ENCODE results near the gene ZDHHC12. TPM values are rescaled to one million over a fixed set of nuclear protein-coding genes. Genes with fewer than 3 reads are reported as not detected.

ZDHHC12 gene
- total RNA-seq (2013; cell fraction: nucleolus; rRNA removed), result 20.0 and 21.5 TPM in 2 replicates
- total RNA-seq (2014; rRNA removed) (99.0 and 112 TPM in 2 replicates), total RNA-seq (2014; rRNA removed; fragmentation: Illumina TruSeq; extraction: Trizol) (20.5 and 24.8 TPM in 2 replicates), total RNA-seq (2021) (67.2 and 75.1 TPM in 2 replicates), polyA plus RNA-seq (2011; rRNA removed) (8.3 and 23.7 TPM in 2 replicates), polyA plus RNA-seq (2014; fragmentation: Illumina TruSeq; extraction: Trizol) (1.5 and 13.9 TPM in 2 replicates), polyA plus RNA-seq (2014; fragmentation: Nextera tagmentation; extraction: Ambion mirVana) (1 to 10 TPM in 1 of 2 experiments, under 1 TPM in 1; 0.95 to 9.9 TPM), polyA plus RNA-seq (2014; rRNA removed) (106 and 139 TPM in 2 replicates), polyA plus RNA-seq (2016; fragmentation: Nextera tagmentation; extraction: Ambion mirVana) (100 to 1,000 TPM; 129 to 146 TPM), polyA minus RNA-seq (2011; rRNA and poly(A)+ RNA removed) (16.3 and 32.5 TPM in 2 replicates), Bru-seq, nascent RNA (percentile 65 among the genes with signal in this experiment), BruChase-seq, experiment 1, labeled RNA remaining after a 6-hour chase (percentile 73 among the genes with signal in this experiment), BruChase-seq, experiment 2, labeled RNA remaining after a 2-hour chase (percentile 64 among the genes with signal in this experiment)
- polyA plus RNA-seq (2011; ENCODE audit: low read depth), result 21.7 TPM
- 46.4 and 86.3 TPM in 2 replicates for polyA plus RNA-seq (2011; cell fraction: cytosol; rRNA removed)
- 60.3 and 66.9 TPM in 2 replicates for polyA plus RNA-seq (2011; cell fraction: nucleus; rRNA removed)
- polyA plus RNA-seq (2012), result 57.0 and 66.6 TPM in 2 replicates
- 23.1 and 28.5 TPM in 2 replicates for polyA minus RNA-seq (2011; cell fraction: cytosol; rRNA and poly(A)+ RNA removed)
- 10.5 and 15.1 TPM in 2 replicates for polyA minus RNA-seq (2011; cell fraction: nucleus; rRNA and poly(A)+ RNA removed)
- long read RNA-seq, experiment 1, transcript ZDHHC12-201 (5 exons, 1,129 nt), result major isoform, 39 of 62 reads
- long read RNA-seq, experiment 1, partial matches to known transcripts, result 4 of 62 reads
- long read RNA-seq, experiment 1, other reads (novel, unspliced or antisense), result 18 of 62 reads
- long read RNA-seq, experiment 2, transcript ZDHHC12-201 (5 exons, 1,129 nt), result major isoform, 17 of 21 reads
- long read RNA-seq, experiment 2, partial matches to known transcripts, result 2 of 21 reads
- long read RNA-seq, experiment 2, other reads (novel, unspliced or antisense), result 2 of 21 reads

DNA sequence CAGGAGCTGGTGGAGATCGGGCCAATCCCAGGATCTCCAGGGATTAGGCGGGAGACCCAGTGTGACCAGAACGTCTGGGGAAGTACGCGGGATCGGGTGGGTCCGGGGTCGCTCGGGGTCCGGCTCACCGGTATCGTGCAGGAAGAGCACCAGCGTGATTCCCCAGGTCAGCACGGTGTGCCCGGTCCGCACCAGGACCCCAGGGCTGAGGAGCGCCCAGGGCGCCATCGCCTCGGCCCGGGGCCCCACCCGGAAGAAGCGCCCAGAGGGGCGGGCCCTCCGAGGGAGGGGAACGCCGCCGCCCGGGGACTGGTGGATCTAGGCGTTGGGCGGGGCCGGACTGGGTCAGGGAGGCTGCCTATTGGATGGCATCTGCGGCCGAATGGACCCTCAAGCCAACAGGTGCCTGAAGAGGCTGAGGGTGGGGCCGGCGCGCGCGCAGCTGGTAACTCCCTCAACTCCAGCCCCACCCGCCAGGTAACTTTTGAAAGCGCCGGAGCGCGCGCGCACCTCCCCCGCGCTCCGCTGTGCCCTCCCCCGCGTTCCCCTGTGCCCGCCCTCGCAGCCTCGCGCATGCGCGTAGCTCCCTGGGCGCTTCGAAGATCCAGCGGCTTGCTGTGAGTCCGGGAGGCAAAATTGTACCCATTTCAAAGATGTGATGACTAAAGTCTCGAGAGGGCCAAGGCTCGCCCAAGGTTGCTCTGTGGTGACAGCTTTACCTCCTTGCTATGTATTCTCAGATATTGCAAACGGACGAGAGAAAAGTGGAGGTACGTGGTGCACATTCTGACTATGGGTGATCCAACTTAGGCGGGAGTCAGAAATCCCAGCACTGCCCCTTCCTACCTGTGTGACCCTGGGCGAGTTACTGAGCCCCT lies at the start of gene ZDHHC12:
TSS of gene ZDHHC12 (minus strand) at position 262 of the 878 bp plus-strand sequence. CDS start at position 228, 34 bp downstream.
- Histone ChIP-seq H3K4me2 (ENCODE audit: control insufficient read depth, insufficient read depth) (peak within 1 kb of the TSS; percentile 99), H3K27me3 (replicated peaks in 1 of 2; ENCODE audit: control insufficient read depth in 2 of 2, insufficient read depth in 2 of 2, low read length in 1 of 2) (no peaks in the 10 kb centered on the region), H3K36me3 (ENCODE audit: control insufficient read depth in 2 of 2, insufficient read depth in 2 of 2, low read length in 1 of 2) (peaks cover 0 to 4% of the 10 kb centered on the region in 2 experiments; a peak in 2 of 4 replicates), H3K4me1 (ENCODE audit: control insufficient read depth, insufficient read depth, low read length) (peaks cover 5% of the 10 kb centered on the region), H4K20me1 (ENCODE audit: control insufficient read depth, insufficient read depth) (no peaks in the 10 kb centered on the region), H2AFZ (ENCODE audit: control insufficient read depth, low read depth, low read length) (peak within 1 kb of the TSS; percentile 95), H3K27ac (ENCODE audit: control insufficient read depth, insufficient read depth) (peak within 1 kb of the TSS; percentile 63), H3K4me3 (peak within 1 kb of the TSS; percentile 100), H3K9ac (ENCODE audit: control insufficient read depth, insufficient read depth, low read length) (peak within 1 kb of the TSS; percentile 76), H3K79me2 (ENCODE audit: control insufficient read depth, insufficient read depth, low read length) (peaks cover 20% of the 10 kb centered on the region), H3K9me3 (replicated peaks; ENCODE audit: control insufficient read depth, insufficient read depth, low read length) (no peaks in the 10 kb centered on the region)
- DNase-seq (ENCODE audit: low read depth, low spot score), result peak; percentile 92
- CTCF ChIA-PET, result interaction anchor here (0.8 to 1.9 kb wide), 12 partner anchors 9 to 303 kb away, joined by 3 to 10 read pairs (median 4); partner anchors contain the start of genes CERCAM, ENDOG, KYAT1 and PKN3
- FAIRE-seq, result peak; percentile 94
- RAD21 ChIA-PET (ENCODE audit: unreplicated experiment), result interaction anchor here (0.8 to 1.7 kb wide), 10 partner anchors 22 to 285 kb away, joined by 3 to 8 read pairs (median 4); partner anchors contain the start of genes ENDOG and PKN3
- WGBS (ENCODE audit: insufficient coverage, insufficient replicate concordance, low lambda C conversion rate, missing lambda C conversion rate), result 1% methylated on average over 67 of the region's 68 CpGs
- SMC1A ChIA-PET (ENCODE audit: uncharacterized antibody, unreplicated experiment), result interaction anchor here (0.7 to 1.4 kb wide), 7 partner anchors 14 to 218 kb away, joined by 3 read pairs; no protein-coding TSS in a partner anchor
- BruUV-seq (replicated peaks), result no TSS peak
- peak; percentile 99 for ATAC-seq
- POLR2A ChIA-PET, result interaction anchor here (0.6 to 2.6 kb wide), 14 partner anchors 13 to 652 kb away, joined by 3 to 14 read pairs (median 4); partner anchors contain the start of genes ENDOG, SET and URM1
- intact Hi-C loops (cut with micrococcal nuclease; ENCODE audit: unreplicated experiment), result loop anchor here (5.0 kb wide), 1 partner anchor 223 kb away; the partner anchor contains the start of genes DOLK and NUP188
- in situ Hi-C loops (cut with MboI), result no loop called here
- TF ChIP-seq TCF7 (IDR thresholded peaks at IDR 0.05; ENCODE audit: borderline replicate concordance) (no peak), ZBED1 (IDR thresholded peaks at IDR 0.05; ENCODE audit: borderline replicate concordance) (peak; percentile 42; the same call in 1 of the 2 replicates), KDM1A (IDR thresholded peaks at IDR 0.05; ENCODE audit: borderline replicate concordance) (no peak), PML (IDR thresholded peaks at IDR 0.05; ENCODE audit: low read length) (peak; percentile 89), RCOR1 (conservative IDR thresholded peaks at IDR 0.05; ENCODE audit: low read depth, low read length) (0 out of 2 replicates have a peak, but pooled peaks have one; percentile 10), YY1 (IDR thresholded peaks at IDR 0.05; ENCODE audit: low read depth, low read length) (peak; percentile 94), HDAC2 (IDR thresholded peaks at IDR 0.05) (no peak), ATF7 (IDR thresholded peaks at IDR 0.05; ENCODE audit: low read depth) (no peak)
- TF ChIP-seq, protein P1, sequence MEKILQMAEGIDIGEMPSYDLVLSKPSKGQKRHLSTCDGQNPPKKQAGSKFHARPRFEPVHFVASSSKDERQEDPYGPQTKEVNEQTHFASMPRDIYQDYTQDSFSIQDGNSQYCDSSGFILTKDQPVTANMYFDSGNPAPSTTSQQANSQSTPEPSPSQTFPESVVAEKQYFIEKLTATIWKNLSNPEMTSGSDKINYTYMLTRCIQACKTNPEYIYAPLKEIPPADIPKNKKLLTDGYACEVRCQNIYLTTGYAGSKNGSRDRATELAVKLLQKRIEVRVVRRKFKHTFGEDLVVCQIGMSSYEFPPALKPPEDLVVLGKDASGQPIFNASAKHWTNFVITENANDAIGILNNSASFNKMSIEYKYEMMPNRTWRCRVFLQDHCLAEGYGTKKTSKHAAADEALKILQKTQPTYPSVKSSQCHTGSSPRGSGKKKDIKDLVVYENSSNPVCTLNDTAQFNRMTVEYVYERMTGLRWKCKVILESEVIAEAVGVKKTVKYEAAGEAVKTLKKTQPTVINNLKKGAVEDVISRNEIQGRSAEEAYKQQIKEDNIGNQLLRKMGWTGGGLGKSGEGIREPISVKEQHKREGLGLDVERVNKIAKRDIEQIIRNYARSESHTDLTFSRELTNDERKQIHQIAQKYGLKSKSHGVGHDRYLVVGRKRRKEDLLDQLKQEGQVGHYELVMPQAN (conservative IDR thresholded peaks at IDR 0.05), result peak; percentile 69
- TF ChIP-seq, protein P2, sequence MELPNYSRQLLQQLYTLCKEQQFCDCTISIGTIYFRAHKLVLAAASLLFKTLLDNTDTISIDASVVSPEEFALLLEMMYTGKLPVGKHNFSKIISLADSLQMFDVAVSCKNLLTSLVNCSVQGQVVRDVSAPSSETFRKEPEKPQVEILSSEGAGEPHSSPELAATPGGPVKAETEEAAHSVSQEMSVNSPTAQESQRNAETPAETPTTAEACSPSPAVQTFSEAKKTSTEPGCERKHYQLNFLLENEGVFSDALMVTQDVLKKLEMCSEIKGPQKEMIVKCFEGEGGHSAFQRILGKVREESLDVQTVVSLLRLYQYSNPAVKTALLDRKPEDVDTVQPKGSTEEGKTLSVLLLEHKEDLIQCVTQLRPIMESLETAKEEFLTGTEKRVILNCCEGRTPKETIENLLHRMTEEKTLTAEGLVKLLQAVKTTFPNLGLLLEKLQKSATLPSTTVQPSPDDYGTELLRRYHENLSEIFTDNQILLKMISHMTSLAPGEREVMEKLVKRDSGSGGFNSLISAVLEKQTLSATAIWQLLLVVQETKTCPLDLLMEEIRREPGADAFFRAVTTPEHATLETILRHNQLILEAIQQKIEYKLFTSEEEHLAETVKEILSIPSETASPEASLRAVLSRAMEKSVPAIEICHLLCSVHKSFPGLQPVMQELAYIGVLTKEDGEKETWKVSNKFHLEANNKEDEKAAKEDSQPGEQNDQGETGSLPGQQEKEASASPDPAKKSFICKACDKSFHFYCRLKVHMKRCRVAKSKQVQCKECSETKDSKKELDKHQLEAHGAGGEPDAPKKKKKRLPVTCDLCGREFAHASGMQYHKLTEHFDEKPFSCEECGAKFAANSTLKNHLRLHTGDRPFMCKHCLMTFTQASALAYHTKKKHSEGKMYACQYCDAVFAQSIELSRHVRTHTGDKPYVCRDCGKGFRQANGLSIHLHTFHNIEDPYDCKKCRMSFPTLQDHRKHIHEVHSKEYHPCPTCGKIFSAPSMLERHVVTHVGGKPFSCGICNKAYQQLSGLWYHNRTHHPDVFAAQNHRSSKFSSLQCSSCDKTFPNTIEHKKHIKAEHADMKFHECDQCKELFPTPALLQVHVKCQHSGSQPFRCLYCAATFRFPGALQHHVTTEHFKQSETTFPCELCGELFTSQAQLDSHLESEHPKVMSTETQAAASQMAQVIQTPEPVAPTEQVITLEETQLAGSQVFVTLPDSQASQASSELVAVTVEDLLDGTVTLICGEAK (IDR thresholded peaks at IDR 0.05; ENCODE audit: borderline replicate concordance), result no peak
